HepG2 (cell line): ENCODE measurements around the gene NDRG2. TPM values are rescaled to one million over a fixed set of nuclear protein-coding genes. Genes with fewer than 3 reads are reported as not detected.

ENCODE experiments used
- ELF3 ChIP-seq: IDR thresholded peaks from 2 replicates; pipeline ENCODE4 v1.6.1; 2016; ENCODE audit warnings: missing genetic modification reagents, missing compliant biosample characterization
- MIER3 ChIP-seq: IDR thresholded peaks from 2 replicates; pipeline ENCODE4 v1.6.1; 2016; ENCODE audit warnings: missing compliant biosample characterization, borderline replicate concordance
- NR2F6 ChIP-seq, 2 experiments: IDR thresholded peaks; 2 replicates each; pipeline ENCODE4 v1.6.1; 2016; ENCODE audit warnings: antibody characterized with exemption in 1 of 2, mild to moderate bottlenecking in 1 of 2
- THAP11 ChIP-seq: IDR thresholded peaks from 2 replicates; pipeline ENCODE4 v1.6.1; 2016; ENCODE audit warnings: missing biosample characterization, missing genetic modification reagents
- polyA plus RNA-seq, 8 experiments: library from polyadenylated mRNA; depleted of rRNA in 3 of 8; stranded (reverse) in 7 of 8; unstranded in 1 of 8; fragments of >200 nt; fragmentation: Illumina TruSeq in 4 of 8; extraction: Trizol in 4 of 8; gene quantifications; 2 replicates each; pipeline versions ENCODE4 v1.2.1 to v1.2.3, GENCODE V29; 2011 to 2016; ENCODE audit warnings: low read depth in 4 of 8, missing spikeins in 1 of 8, mixed read lengths in 1 of 8; ENCODE audit not compliant: insufficient read depth in 1 of 8
- total RNA-seq, 5 experiments: library from RNA; depleted of rRNA; stranded (reverse); fragments of >200 nt; fragmentation: Illumina TruSeq; extraction: Trizol; gene quantifications; 2 replicates each; pipeline ENCODE4 v1.2.3, GENCODE V29; 2016; ENCODE audit warnings: low read depth in 1 of 5
- TF ChIP-seq, protein P1 (sequence below): sonication (generic); formaldehyde crosslinking; IDR thresholded peaks from 2 replicates; pipeline ENCODE4 v1.9.0; 2021; ENCODE audit warnings: mild to moderate bottlenecking, missing genetic modification reagents
- TF ChIP-seq, protein P2 (sequence below): sonication (generic); formaldehyde crosslinking; conservative IDR thresholded peaks from 2 replicates; pipeline ENCODE4 v1.8.0; 2022; ENCODE audit warnings: low read depth, missing genetic modification reagents
- TF ChIP-seq, protein P3 (sequence below), 2 experiments: IDR thresholded peaks; 2 replicates each; pipeline ENCODE4 v1.6.1; 2011 to 2012; ENCODE audit warnings: low read length in 2 of 2, borderline replicate concordance in 1 of 2, low read depth in 1 of 2, mild to moderate bottlenecking in 1 of 2, moderate library complexity in 1 of 2
- TF ChIP-seq, protein P4 (sequence below): sonication (generic); formaldehyde crosslinking; IDR thresholded peaks from 2 replicates; pipeline ENCODE4 v1.4.0; 2020; ENCODE audit warnings: missing genetic modification reagents, borderline replicate concordance
- TF ChIP-seq, protein P5 (sequence below): sonication (generic); formaldehyde crosslinking; IDR thresholded peaks from 2 replicates; pipeline ENCODE4 v1.5.1; 2020; ENCODE audit warnings: missing genetic modification reagents, mild to moderate bottlenecking, borderline replicate concordance

The NDRG2 gene
- total and polyA plus RNA-seq, 2 of the 13 experiments (the other 11 are each of a cell fraction or from before 2014, with no cell fraction given), result 27.2 to 189 TPM

DNA sequence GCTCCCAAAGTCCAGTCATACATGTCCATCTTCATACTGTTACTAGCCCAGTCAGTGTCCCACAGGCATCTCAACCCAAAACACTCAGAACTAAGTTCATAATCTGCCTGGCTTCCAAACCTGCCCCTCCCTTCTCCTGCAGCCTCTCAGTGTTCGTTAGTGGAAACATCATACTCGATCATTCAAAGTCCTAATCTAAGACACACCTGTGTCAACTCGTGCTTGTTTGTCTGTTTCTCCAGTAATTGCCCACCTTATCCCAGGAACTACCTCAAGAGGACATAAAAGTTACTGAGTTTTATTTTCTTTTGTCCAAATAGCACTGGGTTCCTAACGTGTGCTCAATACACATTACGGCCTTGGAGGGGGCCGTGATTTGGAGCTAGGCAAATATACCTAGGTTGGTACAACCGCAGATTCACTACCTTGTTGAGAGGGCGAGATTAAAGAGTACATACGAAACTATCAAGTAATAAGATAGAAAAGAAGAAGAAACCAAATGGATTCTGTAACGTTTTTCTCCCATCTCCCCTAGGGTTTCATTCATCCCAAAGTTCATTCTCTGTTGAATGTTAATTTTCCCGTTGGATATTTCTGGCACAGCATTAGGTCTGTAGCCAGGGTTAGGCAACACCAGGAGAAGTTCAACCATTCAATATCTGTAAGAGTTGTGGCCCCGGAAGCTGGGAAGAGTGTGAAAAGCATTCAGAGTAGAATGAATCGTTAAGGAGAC, 35.9 kb upstream of the NDRG2 start (continued):
- TF ChIP-seq, protein P1, sequence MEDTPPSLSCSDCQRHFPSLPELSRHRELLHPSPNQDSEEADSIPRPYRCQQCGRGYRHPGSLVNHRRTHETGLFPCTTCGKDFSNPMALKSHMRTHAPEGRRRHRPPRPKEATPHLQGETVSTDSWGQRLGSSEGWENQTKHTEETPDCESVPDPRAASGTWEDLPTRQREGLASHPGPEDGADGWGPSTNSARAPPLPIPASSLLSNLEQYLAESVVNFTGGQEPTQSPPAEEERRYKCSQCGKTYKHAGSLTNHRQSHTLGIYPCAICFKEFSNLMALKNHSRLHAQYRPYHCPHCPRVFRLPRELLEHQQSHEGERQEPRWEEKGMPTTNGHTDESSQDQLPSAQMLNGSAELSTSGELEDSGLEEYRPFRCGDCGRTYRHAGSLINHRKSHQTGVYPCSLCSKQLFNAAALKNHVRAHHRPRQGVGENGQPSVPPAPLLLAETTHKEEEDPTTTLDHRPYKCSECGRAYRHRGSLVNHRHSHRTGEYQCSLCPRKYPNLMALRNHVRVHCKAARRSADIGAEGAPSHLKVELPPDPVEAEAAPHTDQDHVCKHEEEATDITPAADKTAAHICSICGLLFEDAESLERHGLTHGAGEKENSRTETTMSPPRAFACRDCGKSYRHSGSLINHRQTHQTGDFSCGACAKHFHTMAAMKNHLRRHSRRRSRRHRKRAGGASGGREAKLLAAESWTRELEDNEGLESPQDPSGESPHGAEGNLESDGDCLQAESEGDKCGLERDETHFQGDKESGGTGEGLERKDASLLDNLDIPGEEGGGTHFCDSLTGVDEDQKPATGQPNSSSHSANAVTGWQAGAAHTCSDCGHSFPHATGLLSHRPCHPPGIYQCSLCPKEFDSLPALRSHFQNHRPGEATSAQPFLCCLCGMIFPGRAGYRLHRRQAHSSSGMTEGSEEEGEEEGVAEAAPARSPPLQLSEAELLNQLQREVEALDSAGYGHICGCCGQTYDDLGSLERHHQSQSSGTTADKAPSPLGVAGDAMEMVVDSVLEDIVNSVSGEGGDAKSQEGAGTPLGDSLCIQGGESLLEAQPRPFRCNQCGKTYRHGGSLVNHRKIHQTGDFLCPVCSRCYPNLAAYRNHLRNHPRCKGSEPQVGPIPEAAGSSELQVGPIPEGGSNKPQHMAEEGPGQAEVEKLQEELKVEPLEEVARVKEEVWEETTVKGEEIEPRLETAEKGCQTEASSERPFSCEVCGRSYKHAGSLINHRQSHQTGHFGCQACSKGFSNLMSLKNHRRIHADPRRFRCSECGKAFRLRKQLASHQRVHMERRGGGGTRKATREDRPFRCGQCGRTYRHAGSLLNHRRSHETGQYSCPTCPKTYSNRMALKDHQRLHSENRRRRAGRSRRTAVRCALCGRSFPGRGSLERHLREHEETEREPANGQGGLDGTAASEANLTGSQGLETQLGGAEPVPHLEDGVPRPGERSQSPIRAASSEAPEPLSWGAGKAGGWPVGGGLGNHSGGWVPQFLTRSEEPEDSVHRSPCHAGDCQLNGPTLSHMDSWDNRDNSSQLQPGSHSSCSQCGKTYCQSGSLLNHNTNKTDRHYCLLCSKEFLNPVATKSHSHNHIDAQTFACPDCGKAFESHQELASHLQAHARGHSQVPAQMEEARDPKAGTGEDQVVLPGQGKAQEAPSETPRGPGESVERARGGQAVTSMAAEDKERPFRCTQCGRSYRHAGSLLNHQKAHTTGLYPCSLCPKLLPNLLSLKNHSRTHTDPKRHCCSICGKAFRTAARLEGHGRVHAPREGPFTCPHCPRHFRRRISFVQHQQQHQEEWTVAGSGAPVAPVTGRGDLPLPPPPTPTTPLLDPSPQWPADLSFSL (CRISPR knock-in tag), result 0 out of 2 replicates have a peak, but pooled peaks have one; percentile 50
- TF ChIP-seq, protein P2, sequence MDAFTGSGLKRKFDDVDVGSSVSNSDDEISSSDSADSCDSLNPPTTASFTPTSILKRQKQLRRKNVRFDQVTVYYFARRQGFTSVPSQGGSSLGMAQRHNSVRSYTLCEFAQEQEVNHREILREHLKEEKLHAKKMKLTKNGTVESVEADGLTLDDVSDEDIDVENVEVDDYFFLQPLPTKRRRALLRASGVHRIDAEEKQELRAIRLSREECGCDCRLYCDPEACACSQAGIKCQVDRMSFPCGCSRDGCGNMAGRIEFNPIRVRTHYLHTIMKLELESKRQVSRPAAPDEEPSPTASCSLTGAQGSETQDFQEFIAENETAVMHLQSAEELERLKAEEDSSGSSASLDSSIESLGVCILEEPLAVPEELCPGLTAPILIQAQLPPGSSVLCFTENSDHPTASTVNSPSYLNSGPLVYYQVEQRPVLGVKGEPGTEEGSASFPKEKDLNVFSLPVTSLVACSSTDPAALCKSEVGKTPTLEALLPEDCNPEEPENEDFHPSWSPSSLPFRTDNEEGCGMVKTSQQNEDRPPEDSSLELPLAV (CRISPR knock-in tag), result no peak
- TF ChIP-seq MIER3 (CRISPR knock-in tag) (peak; percentile 16; the same call in 1 of the 2 replicates), THAP11 (CRISPR knock-in tag) (peak; percentile 51), NR2F6 (IDR thresholded peaks at IDR 0.05) (0 out of 2 replicates have a peak, but pooled peaks have one; percentile 26), NR2F6 (CRISPR knock-in tag; IDR thresholded peaks at IDR 0.05) (no peak), ELF3 (peak; percentile 13; the same call in 1 of the 2 replicates)
- TF ChIP-seq, protein P3, sequence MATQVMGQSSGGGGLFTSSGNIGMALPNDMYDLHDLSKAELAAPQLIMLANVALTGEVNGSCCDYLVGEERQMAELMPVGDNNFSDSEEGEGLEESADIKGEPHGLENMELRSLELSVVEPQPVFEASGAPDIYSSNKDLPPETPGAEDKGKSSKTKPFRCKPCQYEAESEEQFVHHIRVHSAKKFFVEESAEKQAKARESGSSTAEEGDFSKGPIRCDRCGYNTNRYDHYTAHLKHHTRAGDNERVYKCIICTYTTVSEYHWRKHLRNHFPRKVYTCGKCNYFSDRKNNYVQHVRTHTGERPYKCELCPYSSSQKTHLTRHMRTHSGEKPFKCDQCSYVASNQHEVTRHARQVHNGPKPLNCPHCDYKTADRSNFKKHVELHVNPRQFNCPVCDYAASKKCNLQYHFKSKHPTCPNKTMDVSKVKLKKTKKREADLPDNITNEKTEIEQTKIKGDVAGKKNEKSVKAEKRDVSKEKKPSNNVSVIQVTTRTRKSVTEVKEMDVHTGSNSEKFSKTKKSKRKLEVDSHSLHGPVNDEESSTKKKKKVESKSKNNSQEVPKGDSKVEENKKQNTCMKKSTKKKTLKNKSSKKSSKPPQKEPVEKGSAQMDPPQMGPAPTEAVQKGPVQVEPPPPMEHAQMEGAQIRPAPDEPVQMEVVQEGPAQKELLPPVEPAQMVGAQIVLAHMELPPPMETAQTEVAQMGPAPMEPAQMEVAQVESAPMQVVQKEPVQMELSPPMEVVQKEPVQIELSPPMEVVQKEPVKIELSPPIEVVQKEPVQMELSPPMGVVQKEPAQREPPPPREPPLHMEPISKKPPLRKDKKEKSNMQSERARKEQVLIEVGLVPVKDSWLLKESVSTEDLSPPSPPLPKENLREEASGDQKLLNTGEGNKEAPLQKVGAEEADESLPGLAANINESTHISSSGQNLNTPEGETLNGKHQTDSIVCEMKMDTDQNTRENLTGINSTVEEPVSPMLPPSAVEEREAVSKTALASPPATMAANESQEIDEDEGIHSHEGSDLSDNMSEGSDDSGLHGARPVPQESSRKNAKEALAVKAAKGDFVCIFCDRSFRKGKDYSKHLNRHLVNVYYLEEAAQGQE (IDR thresholded peaks at IDR 0.05; ENCODE audit: borderline replicate concordance in 1 of 2, low read depth in 1 of 2, low read length in 2 of 2), result no peak
- TF ChIP-seq, protein P4, sequence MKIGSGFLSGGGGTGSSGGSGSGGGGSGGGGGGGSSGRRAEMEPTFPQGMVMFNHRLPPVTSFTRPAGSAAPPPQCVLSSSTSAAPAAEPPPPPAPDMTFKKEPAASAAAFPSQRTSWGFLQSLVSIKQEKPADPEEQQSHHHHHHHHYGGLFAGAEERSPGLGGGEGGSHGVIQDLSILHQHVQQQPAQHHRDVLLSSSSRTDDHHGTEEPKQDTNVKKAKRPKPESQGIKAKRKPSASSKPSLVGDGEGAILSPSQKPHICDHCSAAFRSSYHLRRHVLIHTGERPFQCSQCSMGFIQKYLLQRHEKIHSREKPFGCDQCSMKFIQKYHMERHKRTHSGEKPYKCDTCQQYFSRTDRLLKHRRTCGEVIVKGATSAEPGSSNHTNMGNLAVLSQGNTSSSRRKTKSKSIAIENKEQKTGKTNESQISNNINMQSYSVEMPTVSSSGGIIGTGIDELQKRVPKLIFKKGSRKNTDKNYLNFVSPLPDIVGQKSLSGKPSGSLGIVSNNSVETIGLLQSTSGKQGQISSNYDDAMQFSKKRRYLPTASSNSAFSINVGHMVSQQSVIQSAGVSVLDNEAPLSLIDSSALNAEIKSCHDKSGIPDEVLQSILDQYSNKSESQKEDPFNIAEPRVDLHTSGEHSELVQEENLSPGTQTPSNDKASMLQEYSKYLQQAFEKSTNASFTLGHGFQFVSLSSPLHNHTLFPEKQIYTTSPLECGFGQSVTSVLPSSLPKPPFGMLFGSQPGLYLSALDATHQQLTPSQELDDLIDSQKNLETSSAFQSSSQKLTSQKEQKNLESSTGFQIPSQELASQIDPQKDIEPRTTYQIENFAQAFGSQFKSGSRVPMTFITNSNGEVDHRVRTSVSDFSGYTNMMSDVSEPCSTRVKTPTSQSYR, result no peak
- TF ChIP-seq, protein P5, sequence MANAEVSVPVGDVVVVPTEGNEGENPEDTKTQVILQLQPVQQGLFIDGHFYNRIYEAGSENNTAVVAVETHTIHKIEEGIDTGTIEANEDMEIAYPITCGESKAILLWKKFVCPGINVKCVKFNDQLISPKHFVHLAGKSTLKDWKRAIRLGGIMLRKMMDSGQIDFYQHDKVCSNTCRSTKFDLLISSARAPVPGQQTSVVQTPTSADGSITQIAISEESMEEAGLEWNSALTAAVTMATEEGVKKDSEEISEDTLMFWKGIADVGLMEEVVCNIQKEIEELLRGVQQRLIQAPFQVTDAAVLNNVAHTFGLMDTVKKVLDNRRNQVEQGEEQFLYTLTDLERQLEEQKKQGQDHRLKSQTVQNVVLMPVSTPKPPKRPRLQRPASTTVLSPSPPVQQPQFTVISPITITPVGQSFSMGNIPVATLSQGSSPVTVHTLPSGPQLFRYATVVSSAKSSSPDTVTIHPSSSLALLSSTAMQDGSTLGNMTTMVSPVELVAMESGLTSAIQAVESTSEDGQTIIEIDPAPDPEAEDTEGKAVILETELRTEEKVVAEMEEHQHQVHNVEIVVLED (CRISPR knock-in tag), result no peak
